GM21367 (cell line): ENCODE results near the gene MINK1.

ENCODE experiments used
- ATAC-seq: cut with Tn5 transposase; IDR thresholded peaks from one replicate; pipeline ENCODE4 v1.9.1; 2021; ENCODE audit not compliant: unreplicated experiment

Gene MINK1

GRCh38 chr17:4928881-4929280, 95.7 kb downstream of the MINK1 start:
- no peak for ATAC-seq

GRCh38 chr17:4931963-4932362, 98.8 kb downstream of the MINK1 start, which contains the start of gene GP1BA:
Gene GP1BA, plus strand, starts transcription at chr17:4932277. Its CDS starts 328 bp downstream, at chr17:4932605.
- ATAC-seq: no peak

- ATAC-seq: no peak
Observed at GRCh38 chr17:4932756-4933155, 99.6 kb downstream of the MINK1 start.

GRCh38 chr17:4933646-4934045, 100.5 kb downstream of the MINK1 start:
- ATAC-seq: no peak

- ATAC-seq: no peak
Observed at GRCh38 chr17:4934173-4934979, 101.2 kb downstream of the MINK1 start.

- ATAC-seq: no peak
Observed at GRCh38 chr17:4935650-4936049, 102.5 kb downstream of the MINK1 start.

- ATAC-seq: no peak
Observed at GRCh38 chr17:4936436-4936835, 103.3 kb downstream of the MINK1 start.

GRCh38 chr17:4937553-4937952, 104.4 kb downstream of the MINK1 start:
- ATAC-seq: no peak

- no peak for ATAC-seq
Observed at GRCh38 chr17:4938069-4938491, 104.9 kb downstream of the MINK1 start.

- ATAC-seq: no peak
Observed at GRCh38 chr17:4938688-4939545, 105.8 kb downstream of the MINK1 start.

- no peak for ATAC-seq
Observed at GRCh38 chr17:4939546-4939795, 106.3 kb downstream of the MINK1 start.

- ATAC-seq: peak; percentile 55
Observed at GRCh38 chr17:4939796-4940554, 106.8 kb downstream of the MINK1 start, which contains the start of the genes RNF167 and SLC25A11. Gene RNF167, plus strand, starts transcription at chr17:4940268. Its CDS starts 642 bp downstream, at chr17:4940910. Gene SLC25A11, minus strand, starts transcription at chr17:4940046. Its CDS starts 136 bp downstream, at chr17:4939910.

GRCh38 chr17:4940555-4941318, 107.6 kb downstream of the MINK1 start:
- no peak for ATAC-seq

GRCh38 chr17:4941319-4941610, 108.1 kb downstream of the MINK1 start:
- no peak for ATAC-seq

- ATAC-seq: no peak
Observed at GRCh38 chr17:4942760-4943508, 109.8 kb downstream of the MINK1 start.

GRCh38 chr17:4944163-4944553, 111.0 kb downstream of the MINK1 start:
- no peak for ATAC-seq

GRCh38 chr17:4944554-4945175, 111.5 kb downstream of the MINK1 start:
- ATAC-seq: no peak

GRCh38 chr17:4945176-4945943, 112.2 kb downstream of the MINK1 start:
- no peak for ATAC-seq

GRCh38 chr17:4945944-4946280, 112.8 kb downstream of the MINK1 start:
- no peak for ATAC-seq
